Neural cell (in vitro differentiated cells): ENCODE results near the gene RFX8. TPM values are rescaled to one million over a fixed set of nuclear protein-coding genes. Genes with fewer than 3 reads are reported as not detected.
"Not testable (repeated sequence)": the region's sequence is repeated elsewhere in the genome, so short reads cannot be mapped to it uniquely, and the experiment has no call there.

Source experiments
- H2AFZ ChIP-seq: fragments of 200-600, 300-800 bp; sonication (generic), shearing (Covaris generic); 2 replicates; pipeline ENCODE4 v1.6.0; 2014; ENCODE audit warnings: low read depth, mild to moderate bottlenecking, antibody characterized with exemption, low read length, moderate library complexity
- H3F3A ChIP-seq: fragments of 200-600 bp; shearing (Covaris generic); 2 replicates; pipeline ENCODE4 v1.6.1; 2016; ENCODE audit warnings: mild to moderate bottlenecking, moderate library complexity, mixed read lengths, antibody characterized with exemption, low read length; ENCODE audit not compliant: insufficient read depth, poor library complexity, severe bottlenecking
- H3K27ac ChIP-seq: fragments of 200-600, 300-800 bp; sonication (generic), shearing (Covaris generic); 2 replicates; pipeline ENCODE4 v1.5.1; 2014; ENCODE audit warnings: mild to moderate bottlenecking, low read length, moderate library complexity
- H3K27me3 ChIP-seq: fragments of 300-800, 200-600 bp; sonication (generic), shearing (Covaris generic); 2 replicates; pipeline ENCODE4 v1.6.0; 2014; ENCODE audit warnings: mild to moderate bottlenecking, low read depth, low read length, moderate library complexity; ENCODE audit not compliant: insufficient read depth
- H3K36me3 ChIP-seq: fragments of 300-800, 200-600 bp; sonication (generic), shearing (Covaris generic); 2 replicates; pipeline ENCODE4 v1.5.1; 2014; ENCODE audit warnings: mild to moderate bottlenecking, antibody characterized with exemption, low read length, moderate library complexity; ENCODE audit not compliant: insufficient read depth
- H3K4me2 ChIP-seq: fragments of 300-800, 200-600 bp; sonication (generic), shearing (Covaris generic); 2 replicates; pipeline ENCODE4 v1.6.0; 2014; ENCODE audit warnings: mild to moderate bottlenecking, low read length
- H3K4me3 ChIP-seq: fragments of 300-800, 200-600 bp; sonication (generic), shearing (Covaris generic); 2 replicates; pipeline ENCODE4 v1.5.1; 2014; ENCODE audit warnings: mild to moderate bottlenecking, low read length, moderate library complexity
- H3K79me2 ChIP-seq: fragments of 200-600 bp; shearing (Covaris generic); replicated peaks from 2 replicates; pipeline ENCODE4 v1.6.0; 2014; ENCODE audit warnings: mild to moderate bottlenecking, low read length, moderate library complexity; ENCODE audit not compliant: insufficient read depth
- H3K9ac ChIP-seq: fragments of 300-800, 200-600 bp; sonication (generic), shearing (Covaris generic); 2 replicates; pipeline ENCODE4 v1.6.1; 2016; ENCODE audit warnings: mild to moderate bottlenecking, low read length, mixed read lengths
- H3K9me2 ChIP-seq: fragments of 200-600 bp; shearing (Covaris generic); 2 replicates; pipeline ENCODE4 v1.6.1; 2016; ENCODE audit warnings: mild to moderate bottlenecking, low read length, mixed read lengths; ENCODE audit not compliant: insufficient read depth
- H3K9me3 ChIP-seq: fragments of 200-600, 300-800 bp; sonication (generic), shearing (Covaris generic); 2 replicates; pipeline ENCODE4 v1.6.1; 2016; ENCODE audit warnings: mild to moderate bottlenecking, mixed run types, low read length, moderate library complexity, mixed read lengths
- H4K20me1 ChIP-seq: fragments of 200-600 bp; shearing (Covaris generic); 2 replicates; pipeline ENCODE4 v1.6.1; 2016; ENCODE audit warnings: mild to moderate bottlenecking, mixed run types; ENCODE audit not compliant: insufficient read depth
- EP300 ChIP-seq: fragments of 450-650 bp; conservative IDR thresholded peaks from 2 replicates; pipeline ENCODE4 v1.6.1; 2014; ENCODE audit warnings: antibody characterized with exemption, mild to moderate bottlenecking, moderate library complexity; ENCODE audit not compliant: poor library complexity, severe bottlenecking
- EZH2 ChIP-seq: fragments of 200-600, 300-800 bp; shearing (Covaris generic), sonication (generic); IDR thresholded peaks from 2 replicates; pipeline ENCODE4 v1.6.1; 2014; ENCODE audit warnings: antibody characterized with exemption, low read length, borderline replicate concordance, mild to moderate bottlenecking; ENCODE audit not compliant: insufficient read depth, poor library complexity, severe bottlenecking
- MXI1 ChIP-seq: fragments of 450-650 bp; conservative IDR thresholded peaks from 2 replicates; pipeline ENCODE4 v1.6.1; 2014; ENCODE audit warnings: antibody characterized with exemption, mild to moderate bottlenecking; ENCODE audit not compliant: poor library complexity, severe bottlenecking
- POLR2AphosphoS5 ChIP-seq: IDR thresholded peaks from 2 replicates; pipeline ENCODE4 v1.6.1; 2012
- RAD21 ChIP-seq: fragments of 450-650 bp; conservative IDR thresholded peaks from 2 replicates; pipeline ENCODE4 v1.6.1; 2014; ENCODE audit warnings: antibody characterized with exemption, mild to moderate bottlenecking, moderate library complexity
- SMC3 ChIP-seq: fragments of 450-650 bp; conservative IDR thresholded peaks from 2 replicates; pipeline ENCODE4 v1.6.1; 2014; ENCODE audit warnings: antibody characterized with exemption, mild to moderate bottlenecking, moderate library complexity; ENCODE audit not compliant: poor library complexity
- TAF1 ChIP-seq: IDR thresholded peaks from 2 replicates; pipeline ENCODE4 v1.6.1; 2012; ENCODE audit warnings: low read depth
- polyA plus RNA-seq: library from polyadenylated mRNA; depleted of rRNA; stranded (reverse); fragments of >200 nt; gene quantifications from 2 replicates; pipeline ENCODE4 v1.2.3, GENCODE V29; 2014
- TF ChIP-seq, protein P1 (sequence below): fragments of 450-650 bp; IDR thresholded peaks from 2 replicates; pipeline ENCODE4 v1.5.1; 2014; ENCODE audit warnings: antibody characterized with exemption, mild to moderate bottlenecking, moderate library complexity; ENCODE audit not compliant: poor library complexity, severe bottlenecking
- TF ChIP-seq, protein P2 (sequence below): IDR thresholded peaks from 2 replicates; pipeline ENCODE4 v1.6.1; 2012; ENCODE audit warnings: borderline replicate concordance

RFX8 gene
- polyA plus RNA-seq, 1 donor from 2014 or later = not detected

DNA sequence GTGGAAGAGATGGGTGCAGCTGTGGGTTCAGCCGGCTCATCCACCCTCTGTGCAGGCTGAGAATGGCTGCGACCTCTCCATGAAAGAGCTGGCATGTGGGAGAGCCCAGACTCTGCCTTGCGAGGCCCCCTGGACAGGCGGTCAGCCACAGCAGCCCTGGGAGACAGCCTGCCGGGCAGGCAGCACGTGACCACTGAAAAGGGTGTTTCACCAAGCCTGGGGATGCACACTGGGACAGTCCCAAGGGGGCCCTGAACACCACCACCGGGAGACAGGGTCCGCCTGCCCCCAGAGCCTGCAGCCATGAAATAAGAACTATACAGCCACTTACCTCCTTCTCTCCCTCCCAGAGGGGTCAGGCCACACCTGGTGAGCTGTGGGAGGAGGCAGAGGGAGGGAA is 11.5 kb downstream of the RFX8 start:
- Histone ChIP-seq H3K79me2 (no peaks in the 10 kb centered on the region), H3K9me2 (no peaks in the 10 kb centered on the region), H2AFZ (no peak overlapping the region), H3K9me3 (no peaks in the 10 kb centered on the region), H3K9ac (no peak overlapping the region), H3K27ac (no peak overlapping the region), H3K4me2 (no peak overlapping the region), H4K20me1 (no peaks in the 10 kb centered on the region), H3F3A (no peaks in the 10 kb centered on the region), H3K27me3 (no peaks in the 10 kb centered on the region), H3K36me3 (no peaks in the 10 kb centered on the region), H3K4me3 (no peak overlapping the region)
- TF ChIP-seq MXI1 (no peak), SMC3 (no peak), POLR2AphosphoS5 (no peak)

DNA sequence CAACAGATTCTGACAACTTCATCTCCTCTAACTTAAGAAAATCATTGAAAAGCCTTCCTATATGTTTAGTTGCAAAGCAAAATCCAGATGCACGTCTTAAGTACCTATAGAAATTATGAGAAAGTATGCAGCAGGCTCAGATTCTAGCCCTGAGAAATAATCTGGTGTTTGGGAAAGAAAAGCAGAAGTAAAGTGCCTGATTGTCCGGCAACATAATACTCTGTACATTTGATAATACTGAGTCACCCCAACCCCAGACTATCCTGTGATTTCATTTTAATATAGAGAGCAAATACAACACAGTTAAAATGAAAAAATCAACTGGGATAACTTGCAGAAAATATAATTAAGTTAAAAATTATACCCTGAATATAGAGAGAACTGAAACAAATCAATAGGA is 13.5 kb downstream of the RFX8 start:
- no peak overlapping the region for H3K27ac ChIP-seq
- no peaks in the 10 kb centered on the region for H3K9me3 ChIP-seq
- no peak overlapping the region for H3K9ac ChIP-seq
- TF ChIP-seq RAD21 = no peak
- TF ChIP-seq POLR2AphosphoS5 = no peak
- TF ChIP-seq TAF1 = no peak
- no peak for TF ChIP-seq EP300
- TF ChIP-seq, protein P1, sequence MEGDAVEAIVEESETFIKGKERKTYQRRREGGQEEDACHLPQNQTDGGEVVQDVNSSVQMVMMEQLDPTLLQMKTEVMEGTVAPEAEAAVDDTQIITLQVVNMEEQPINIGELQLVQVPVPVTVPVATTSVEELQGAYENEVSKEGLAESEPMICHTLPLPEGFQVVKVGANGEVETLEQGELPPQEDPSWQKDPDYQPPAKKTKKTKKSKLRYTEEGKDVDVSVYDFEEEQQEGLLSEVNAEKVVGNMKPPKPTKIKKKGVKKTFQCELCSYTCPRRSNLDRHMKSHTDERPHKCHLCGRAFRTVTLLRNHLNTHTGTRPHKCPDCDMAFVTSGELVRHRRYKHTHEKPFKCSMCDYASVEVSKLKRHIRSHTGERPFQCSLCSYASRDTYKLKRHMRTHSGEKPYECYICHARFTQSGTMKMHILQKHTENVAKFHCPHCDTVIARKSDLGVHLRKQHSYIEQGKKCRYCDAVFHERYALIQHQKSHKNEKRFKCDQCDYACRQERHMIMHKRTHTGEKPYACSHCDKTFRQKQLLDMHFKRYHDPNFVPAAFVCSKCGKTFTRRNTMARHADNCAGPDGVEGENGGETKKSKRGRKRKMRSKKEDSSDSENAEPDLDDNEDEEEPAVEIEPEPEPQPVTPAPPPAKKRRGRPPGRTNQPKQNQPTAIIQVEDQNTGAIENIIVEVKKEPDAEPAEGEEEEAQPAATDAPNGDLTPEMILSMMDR = no peak
- TF ChIP-seq EZH2 = no peak
- TF ChIP-seq, protein P2, sequence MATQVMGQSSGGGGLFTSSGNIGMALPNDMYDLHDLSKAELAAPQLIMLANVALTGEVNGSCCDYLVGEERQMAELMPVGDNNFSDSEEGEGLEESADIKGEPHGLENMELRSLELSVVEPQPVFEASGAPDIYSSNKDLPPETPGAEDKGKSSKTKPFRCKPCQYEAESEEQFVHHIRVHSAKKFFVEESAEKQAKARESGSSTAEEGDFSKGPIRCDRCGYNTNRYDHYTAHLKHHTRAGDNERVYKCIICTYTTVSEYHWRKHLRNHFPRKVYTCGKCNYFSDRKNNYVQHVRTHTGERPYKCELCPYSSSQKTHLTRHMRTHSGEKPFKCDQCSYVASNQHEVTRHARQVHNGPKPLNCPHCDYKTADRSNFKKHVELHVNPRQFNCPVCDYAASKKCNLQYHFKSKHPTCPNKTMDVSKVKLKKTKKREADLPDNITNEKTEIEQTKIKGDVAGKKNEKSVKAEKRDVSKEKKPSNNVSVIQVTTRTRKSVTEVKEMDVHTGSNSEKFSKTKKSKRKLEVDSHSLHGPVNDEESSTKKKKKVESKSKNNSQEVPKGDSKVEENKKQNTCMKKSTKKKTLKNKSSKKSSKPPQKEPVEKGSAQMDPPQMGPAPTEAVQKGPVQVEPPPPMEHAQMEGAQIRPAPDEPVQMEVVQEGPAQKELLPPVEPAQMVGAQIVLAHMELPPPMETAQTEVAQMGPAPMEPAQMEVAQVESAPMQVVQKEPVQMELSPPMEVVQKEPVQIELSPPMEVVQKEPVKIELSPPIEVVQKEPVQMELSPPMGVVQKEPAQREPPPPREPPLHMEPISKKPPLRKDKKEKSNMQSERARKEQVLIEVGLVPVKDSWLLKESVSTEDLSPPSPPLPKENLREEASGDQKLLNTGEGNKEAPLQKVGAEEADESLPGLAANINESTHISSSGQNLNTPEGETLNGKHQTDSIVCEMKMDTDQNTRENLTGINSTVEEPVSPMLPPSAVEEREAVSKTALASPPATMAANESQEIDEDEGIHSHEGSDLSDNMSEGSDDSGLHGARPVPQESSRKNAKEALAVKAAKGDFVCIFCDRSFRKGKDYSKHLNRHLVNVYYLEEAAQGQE = no peak
- no peak for TF ChIP-seq MXI1
- TF ChIP-seq SMC3 = no peak
- H3F3A ChIP-seq = no peaks in the 10 kb centered on the region
- H3K79me2 ChIP-seq = no peaks in the 10 kb centered on the region
- no peak overlapping the region for H3K4me3 ChIP-seq
- no peaks in the 10 kb centered on the region for H3K9me2 ChIP-seq
- no peaks in the 10 kb centered on the region for H3K36me3 ChIP-seq
- H3K27me3 ChIP-seq = no peaks in the 10 kb centered on the region
- no peaks in the 10 kb centered on the region for H4K20me1 ChIP-seq
- H3K4me2 ChIP-seq = no peak overlapping the region
- H2AFZ ChIP-seq = no peak overlapping the region

DNA sequence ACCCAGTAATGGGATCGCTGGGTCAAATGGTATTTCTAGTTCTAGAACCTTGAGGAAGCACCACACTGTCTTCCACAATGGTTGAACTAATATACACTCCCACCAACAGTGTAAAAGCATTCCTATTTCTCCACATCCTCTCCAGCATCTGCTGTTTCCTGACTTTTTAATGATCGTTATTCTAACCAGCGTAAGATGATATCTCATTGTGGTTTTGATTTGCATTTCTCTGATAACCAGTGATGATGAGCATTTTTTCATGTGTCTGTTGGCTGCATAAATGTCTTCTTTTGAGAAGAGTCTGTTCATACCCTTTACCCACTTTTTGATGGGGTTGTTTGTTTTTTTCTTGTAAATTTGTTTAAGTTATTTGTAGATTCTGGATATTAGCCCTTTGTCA is 20.5 kb downstream of the RFX8 start:
- H3K79me2 ChIP-seq, H3K27ac ChIP-seq, H4K20me1 ChIP-seq, H3K27me3 ChIP-seq, H3F3A ChIP-seq, H3K4me2 ChIP-seq, H3K9me3 ChIP-seq, H3K4me3 ChIP-seq, H3K9me2 ChIP-seq, H2AFZ ChIP-seq, H3K36me3 ChIP-seq, H3K9ac ChIP-seq: not testable (repeated sequence)
